ENCODE data around the gene SLC39A6.
"Not testable (repeated sequence)": the region's sequence is repeated elsewhere in the genome, so short reads cannot be mapped to it uniquely, and the experiment has no call there.

The SLC39A6 gene

DNA sequence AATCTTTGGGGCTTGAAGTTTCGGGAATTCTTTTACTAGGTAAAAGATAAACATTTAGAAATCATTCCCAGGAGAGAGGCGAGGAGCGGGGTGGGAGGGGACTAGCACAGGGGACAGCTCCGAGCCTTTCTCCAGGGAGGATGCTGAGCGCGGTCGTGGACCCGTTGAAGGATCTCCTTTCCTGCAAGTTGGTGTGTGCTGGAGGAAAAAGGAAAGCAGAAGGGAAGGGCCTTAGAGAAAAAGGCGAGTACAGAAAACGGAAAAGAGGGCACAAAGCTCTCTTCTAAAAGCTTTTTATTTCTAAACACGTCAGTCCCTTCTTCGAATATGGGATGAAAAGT is 640 bp downstream of the SLC39A6 start:
- Histone ChIP-seq H3K27me3 (ENCODE audit: insufficient read depth, poor library complexity, severe bottlenecking) (no peaks in the 10 kb centered on the region), H3K4me1 (ENCODE audit: insufficient read depth, poor library complexity, severe bottlenecking) (peaks cover 3% of the 10 kb centered on the region), H3K4me3 (ENCODE audit: severe bottlenecking) (peak overlapping the region; percentile 68), H3K9me3 (ENCODE audit: severe bottlenecking) (no peaks in the 10 kb centered on the region), H3K36me3 (ENCODE audit: low read depth) (peaks cover 6% of the 10 kb centered on the region), H3K27ac (ENCODE audit: poor library complexity, severe bottlenecking) (peak overlapping the region; percentile 77)
- TF ChIP-seq CTCF (IDR thresholded peaks at IDR 0.05; ENCODE audit: poor library complexity, severe bottlenecking) = no peak
- ATAC-seq (ENCODE audit: low read depth) = no peak
- DNase-seq (ENCODE audit: low spot score) = no peak

- Histone ChIP-seq H3K4me1 (ENCODE audit: insufficient read depth, poor library complexity, severe bottlenecking) (peaks cover 3% of the 10 kb centered on the region), H3K4me3 (ENCODE audit: severe bottlenecking) (peak overlapping the region; percentile 68), H3K36me3 (ENCODE audit: low read depth) (peaks cover 11% of the 10 kb centered on the region), H3K9me3 (ENCODE audit: severe bottlenecking) (no peaks in the 10 kb centered on the region), H3K27ac (ENCODE audit: poor library complexity, severe bottlenecking) (no peak overlapping the region), H3K27me3 (ENCODE audit: insufficient read depth, poor library complexity, severe bottlenecking) (no peaks in the 10 kb centered on the region)
- ATAC-seq (ENCODE audit: low read depth) (no peak), DNase-seq (ENCODE audit: low spot score) (no peak)
- TF ChIP-seq CTCF (IDR thresholded peaks at IDR 0.05; ENCODE audit: poor library complexity, severe bottlenecking) = no peak
Observed at GRCh38 chr18:36127836-36128529, 1.2 kb downstream of the SLC39A6 start.

DNA sequence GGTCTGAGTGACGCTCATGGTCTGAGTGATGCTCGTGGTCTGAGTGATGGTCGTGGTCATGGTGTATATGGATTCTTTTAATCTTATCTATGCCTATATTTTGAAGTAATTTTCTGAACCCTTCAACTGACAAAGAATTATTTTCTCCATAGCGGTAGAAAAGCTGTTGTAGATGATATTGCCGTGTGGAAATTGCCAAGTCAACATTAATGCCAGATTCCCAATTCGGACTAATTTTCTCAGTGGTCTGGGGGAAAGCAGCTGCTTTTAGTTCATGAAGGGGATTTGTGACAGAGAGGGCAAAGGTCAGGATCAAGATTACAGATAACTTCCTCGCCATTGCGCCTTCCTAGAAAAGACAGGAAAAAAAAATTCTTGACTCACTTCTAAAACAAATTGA is 2.5 kb downstream of the SLC39A6 start:
- ATAC-seq (ENCODE audit: low read depth) = no peak
- TF ChIP-seq CTCF (IDR thresholded peaks at IDR 0.05; ENCODE audit: poor library complexity, severe bottlenecking) = no peak
- no peaks in the 10 kb centered on the region for H3K9me3 ChIP-seq (ENCODE audit: severe bottlenecking)
- H3K4me1 ChIP-seq (ENCODE audit: insufficient read depth, poor library complexity, severe bottlenecking) = peaks cover 3% of the 10 kb centered on the region
- H3K27me3 ChIP-seq (ENCODE audit: insufficient read depth, poor library complexity, severe bottlenecking) = no peaks in the 10 kb centered on the region
- H3K27ac ChIP-seq (ENCODE audit: poor library complexity, severe bottlenecking) = no peak overlapping the region
- peaks cover 23% of the 10 kb centered on the region for H3K36me3 ChIP-seq (ENCODE audit: low read depth)
- DNase-seq (ENCODE audit: low spot score) = no peak
- H3K4me3 ChIP-seq (ENCODE audit: severe bottlenecking) = no peak overlapping the region

GRCh38 chr18:36124841-36125240 is 4.3 kb downstream of the SLC39A6 start:
- Histone ChIP-seq H3K4me3 (ENCODE audit: severe bottlenecking) (no peak overlapping the region), H3K9me3 (ENCODE audit: severe bottlenecking) (no peaks in the 10 kb centered on the region), H3K4me1 (ENCODE audit: insufficient read depth, poor library complexity, severe bottlenecking) (peaks cover 3% of the 10 kb centered on the region), H3K27ac (ENCODE audit: poor library complexity, severe bottlenecking) (no peak overlapping the region), H3K27me3 (ENCODE audit: insufficient read depth, poor library complexity, severe bottlenecking) (no peaks in the 10 kb centered on the region), H3K36me3 (ENCODE audit: low read depth) (peaks cover 36% of the 10 kb centered on the region)
- no peak for TF ChIP-seq CTCF (IDR thresholded peaks at IDR 0.05; ENCODE audit: poor library complexity, severe bottlenecking)
- no peak for ATAC-seq (ENCODE audit: low read depth)
- no peak for DNase-seq (ENCODE audit: low spot score)

GRCh38 chr18:36120297-36120696 is 8.8 kb downstream of the SLC39A6 start:
- no peak overlapping the region for H3K27ac ChIP-seq (ENCODE audit: poor library complexity, severe bottlenecking)
- peaks cover 52% of the 10 kb centered on the region for H3K36me3 ChIP-seq (ENCODE audit: low read depth)
- H3K9me3 ChIP-seq (ENCODE audit: severe bottlenecking) = no peaks in the 10 kb centered on the region
- TF ChIP-seq CTCF (IDR thresholded peaks at IDR 0.05; ENCODE audit: poor library complexity, severe bottlenecking) = no peak
- ATAC-seq (ENCODE audit: low read depth) (no peak), DNase-seq (ENCODE audit: low spot score) (no peak)
- H3K4me3 ChIP-seq (ENCODE audit: severe bottlenecking) = no peak overlapping the region
- H3K4me1 ChIP-seq (ENCODE audit: insufficient read depth, poor library complexity, severe bottlenecking) = no peaks in the 10 kb centered on the region
- no peaks in the 10 kb centered on the region for H3K27me3 ChIP-seq (ENCODE audit: insufficient read depth, poor library complexity, severe bottlenecking)

- peaks cover 64% of the 10 kb centered on the region for H3K36me3 ChIP-seq (ENCODE audit: low read depth)
- not testable (repeated sequence) for H3K4me3 ChIP-seq (ENCODE audit: severe bottlenecking); DNase-seq (ENCODE audit: low spot score); H3K9me3 ChIP-seq (ENCODE audit: severe bottlenecking); H3K27ac ChIP-seq (ENCODE audit: poor library complexity, severe bottlenecking); ATAC-seq (ENCODE audit: low read depth); H3K27me3 ChIP-seq (ENCODE audit: insufficient read depth, poor library complexity, severe bottlenecking); H3K4me1 ChIP-seq (ENCODE audit: insufficient read depth, poor library complexity, severe bottlenecking)
Observed at GRCh38 chr18:36116771-36117170, 12.4 kb downstream of the SLC39A6 start.
